ENCODE data around the gene CACNB4.

- TF ChIP-seq CTCF (IDR thresholded peaks at IDR 0.05; ENCODE audit: low read depth, low read length) (no peak), POLR2A (IDR thresholded peaks at IDR 0.05; ENCODE audit: extremely low read depth, insufficient read length) (no peak)
These were observed 170.5 kb downstream of the CACNB4 start for GRCh38 chr2:151928380-151928779.

Measured in NB4 (cell line).